GM12874 (cell line): ENCODE measurements around the gene EFCAB6.

ENCODE experiments used
- TF ChIP-seq, protein P1 (sequence below): IDR thresholded peaks from 2 replicates; pipeline ENCODE4 v1.5.1; 2011; ENCODE audit warnings: low read depth, mild to moderate bottlenecking, control low read depth, low read length, moderate library complexity; ENCODE audit not compliant: insufficient read depth

EFCAB6 gene

DNA sequence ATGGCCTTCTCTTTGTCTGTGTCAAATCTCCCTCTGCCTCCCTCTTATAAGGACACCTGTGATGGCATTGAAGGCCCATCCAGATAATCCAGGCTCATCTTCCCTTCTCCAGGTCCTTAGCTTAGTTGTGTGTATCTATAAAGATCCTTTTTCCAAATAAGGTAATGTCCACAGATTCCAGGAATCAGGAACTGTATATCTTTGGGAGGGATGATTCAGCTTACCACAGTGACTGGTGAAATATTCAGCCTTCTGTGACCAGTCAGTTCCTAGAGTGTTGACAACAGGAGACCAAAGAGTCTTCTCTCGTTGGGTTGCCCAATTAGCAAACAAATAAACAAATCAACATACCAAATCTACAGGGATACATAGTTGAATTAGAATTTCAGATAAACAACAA is 224.5 kb downstream of the EFCAB6 start:
- TF ChIP-seq, protein P1, sequence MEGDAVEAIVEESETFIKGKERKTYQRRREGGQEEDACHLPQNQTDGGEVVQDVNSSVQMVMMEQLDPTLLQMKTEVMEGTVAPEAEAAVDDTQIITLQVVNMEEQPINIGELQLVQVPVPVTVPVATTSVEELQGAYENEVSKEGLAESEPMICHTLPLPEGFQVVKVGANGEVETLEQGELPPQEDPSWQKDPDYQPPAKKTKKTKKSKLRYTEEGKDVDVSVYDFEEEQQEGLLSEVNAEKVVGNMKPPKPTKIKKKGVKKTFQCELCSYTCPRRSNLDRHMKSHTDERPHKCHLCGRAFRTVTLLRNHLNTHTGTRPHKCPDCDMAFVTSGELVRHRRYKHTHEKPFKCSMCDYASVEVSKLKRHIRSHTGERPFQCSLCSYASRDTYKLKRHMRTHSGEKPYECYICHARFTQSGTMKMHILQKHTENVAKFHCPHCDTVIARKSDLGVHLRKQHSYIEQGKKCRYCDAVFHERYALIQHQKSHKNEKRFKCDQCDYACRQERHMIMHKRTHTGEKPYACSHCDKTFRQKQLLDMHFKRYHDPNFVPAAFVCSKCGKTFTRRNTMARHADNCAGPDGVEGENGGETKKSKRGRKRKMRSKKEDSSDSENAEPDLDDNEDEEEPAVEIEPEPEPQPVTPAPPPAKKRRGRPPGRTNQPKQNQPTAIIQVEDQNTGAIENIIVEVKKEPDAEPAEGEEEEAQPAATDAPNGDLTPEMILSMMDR, result no peak

DNA sequence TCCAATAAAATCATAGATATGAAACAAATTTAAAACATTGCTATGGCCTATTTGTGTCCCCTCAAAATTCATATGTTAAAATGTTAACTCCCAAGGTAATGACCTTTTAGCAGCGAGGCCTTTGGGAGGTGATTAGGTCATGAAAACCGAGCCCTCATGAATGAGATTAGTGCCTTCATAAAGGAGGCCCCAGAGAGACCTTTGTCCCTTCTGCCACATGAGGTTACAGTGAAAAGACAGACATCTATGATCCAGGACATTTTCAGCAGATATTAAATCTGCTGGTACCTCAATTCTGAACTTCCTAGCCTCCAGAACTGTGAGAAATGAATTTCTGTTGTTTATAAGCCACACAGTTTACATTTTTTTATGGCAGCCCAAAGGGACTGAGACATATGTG is 228.6 kb downstream of the EFCAB6 start:
- TF ChIP-seq, protein P1, result no peak

DNA sequence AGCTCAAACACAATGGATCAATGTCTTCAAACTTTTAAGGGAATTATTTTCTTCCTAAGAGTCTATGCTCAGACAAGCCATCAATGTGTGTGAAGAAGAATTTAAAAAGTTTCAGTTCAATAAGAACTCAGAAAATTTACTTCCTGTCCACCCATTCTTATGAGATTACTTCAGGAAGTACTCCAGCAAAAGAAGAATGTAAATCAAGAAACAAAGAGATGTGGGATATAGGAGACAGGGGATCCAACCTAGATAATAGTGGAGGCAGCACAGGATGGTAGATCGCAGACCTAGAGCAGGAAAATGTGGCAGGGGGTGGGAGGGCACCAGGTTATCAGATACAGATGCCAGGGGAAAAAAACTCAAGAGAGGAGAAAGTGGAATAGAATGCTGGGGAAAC is 229.7 kb downstream of the EFCAB6 start:
- TF ChIP-seq, protein P1, result no peak

DNA sequence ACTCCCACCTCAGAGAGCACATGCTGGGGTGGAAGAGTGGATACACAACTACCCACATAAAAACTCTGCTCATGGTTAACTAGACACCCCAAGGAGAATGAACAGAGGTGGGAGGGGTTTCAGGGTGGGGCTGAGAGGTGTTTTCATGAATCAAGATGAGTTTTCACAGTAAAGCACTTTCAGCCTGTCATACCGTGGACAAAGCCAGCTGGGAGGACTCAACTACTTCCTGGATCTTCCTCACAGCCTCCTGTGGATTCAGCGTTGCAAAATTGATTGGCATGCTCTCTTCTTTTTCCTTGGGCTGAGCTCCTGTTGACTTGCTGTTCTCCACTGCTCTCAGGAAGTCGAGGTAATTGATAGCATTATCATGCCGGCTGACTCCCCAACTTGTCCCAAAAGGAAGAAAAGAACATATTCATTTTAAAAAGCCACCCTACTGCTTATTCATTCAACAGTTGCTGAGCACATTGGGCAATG is 231.8 kb downstream of the EFCAB6 start:
- TF ChIP-seq, protein P1, result no peak

DNA sequence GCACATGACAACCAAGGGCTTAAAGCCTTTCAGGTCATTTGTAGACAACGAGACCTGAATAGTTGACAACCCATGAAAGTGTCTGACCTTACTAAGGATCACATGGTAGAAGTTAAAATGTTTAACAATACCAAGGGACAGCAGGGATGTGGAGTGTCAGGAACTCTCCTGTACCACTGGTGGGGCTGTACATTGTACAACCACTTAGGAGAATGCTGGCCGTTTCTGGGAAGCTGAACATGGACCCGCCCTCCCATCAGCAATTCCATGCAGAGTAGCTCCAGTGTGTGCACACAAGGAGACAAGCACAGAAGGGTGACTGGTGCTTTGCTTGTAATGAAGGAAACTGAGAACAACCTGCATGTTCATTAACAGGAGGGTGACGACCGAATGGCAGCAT is 237.4 kb downstream of the EFCAB6 start:
- TF ChIP-seq, protein P1, result no peak

DNA sequence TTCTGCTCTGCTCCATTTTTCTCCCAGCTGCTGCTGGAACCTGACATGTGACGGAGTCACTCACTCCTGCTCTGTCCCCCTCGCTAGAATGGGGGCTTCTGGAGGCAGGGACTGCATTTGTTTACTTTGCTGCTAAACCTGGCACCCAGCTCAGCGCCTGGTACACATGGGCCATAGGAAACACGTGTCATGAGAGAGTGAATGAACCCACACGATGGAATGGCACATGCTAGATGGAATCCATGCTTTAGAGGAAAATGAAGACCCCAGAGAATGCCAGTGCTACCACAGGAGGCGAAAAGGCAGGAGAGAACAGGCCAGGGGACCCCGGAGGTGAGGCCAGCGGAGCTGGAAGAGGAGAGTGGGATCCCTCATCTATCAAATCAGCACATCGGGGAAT is 239.4 kb downstream of the EFCAB6 start:
- TF ChIP-seq, protein P1, result no peak

DNA sequence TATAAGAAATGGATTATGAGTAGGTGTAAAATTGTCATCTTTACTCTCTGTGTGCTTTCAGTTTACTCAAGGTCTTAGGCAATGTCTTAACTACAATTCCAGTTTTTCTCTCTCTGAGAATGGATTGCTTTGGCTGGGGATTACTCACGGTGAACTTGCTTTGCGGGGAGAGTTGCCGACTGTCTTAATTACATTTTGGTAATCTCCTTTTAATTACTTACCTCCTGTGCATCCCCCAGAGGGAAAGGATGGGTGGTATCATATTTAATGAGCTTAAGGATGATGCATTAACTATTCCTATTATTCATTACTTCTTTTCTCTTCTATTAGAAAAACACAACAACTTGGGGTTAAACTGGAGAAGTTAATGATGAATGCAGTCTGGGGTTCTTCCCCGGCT is 240.9 kb downstream of the EFCAB6 start:
- TF ChIP-seq, protein P1, result no peak

DNA sequence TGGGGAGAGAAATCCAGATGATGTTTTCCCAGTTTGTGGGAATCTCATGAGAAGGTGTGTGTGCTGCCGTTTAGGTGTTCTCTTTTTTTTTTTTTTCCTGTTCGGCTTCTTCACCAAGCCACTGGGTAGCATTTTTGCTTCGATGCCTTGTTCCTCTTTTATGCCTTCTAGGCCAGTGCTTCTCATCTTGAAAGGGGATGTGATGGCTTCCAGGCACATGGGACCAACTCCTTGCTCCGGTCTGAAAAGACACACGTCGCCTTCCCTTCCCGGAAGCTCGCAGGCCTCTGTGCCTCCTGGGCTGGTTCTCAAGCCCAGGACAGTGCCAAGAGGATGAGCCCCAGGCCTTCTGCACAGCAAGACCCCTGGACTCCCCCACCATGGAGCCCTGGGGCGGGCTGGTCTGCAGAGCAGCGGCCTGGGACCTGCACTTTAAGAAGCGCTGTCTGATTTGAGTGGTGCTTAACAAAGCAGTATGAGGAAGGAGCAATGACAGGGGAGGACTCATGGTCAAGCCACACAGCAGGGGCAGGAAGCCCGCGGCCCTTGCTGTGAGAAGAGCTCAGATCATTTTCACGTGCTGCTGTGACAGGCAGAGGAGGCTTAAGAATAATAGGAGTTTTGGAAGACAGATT is 241.5 kb downstream of the EFCAB6 start:
- TF ChIP-seq, protein P1, result no peak
